Mucosa of descending colon (tissue), 3 donors: Measurements from ENCODE around the gene PDE10A. TPM values are rescaled to one million over a fixed set of nuclear protein-coding genes. Genes with fewer than 3 reads are reported as not detected.

Source experiments
- ATAC-seq: fragments of 200-7000 bp; cut with Tn5 transposase; one replicate; pipeline ENCODE4 v1.9.1; 2020; ENCODE audit warnings: mild to moderate bottlenecking, moderate library complexity
- DNase-seq, 3 donors: peaks; one replicate each; pipeline ENCODE4 v3.0.0-alpha.2; 2020
- H3K36me3 ChIP-seq: fragments of 200-600 bp; one replicate; pipeline ENCODE4 v1.8.0; 2021; ENCODE audit warnings: low read depth, mild to moderate bottlenecking
- H3K4me1 ChIP-seq: fragments of 200-600 bp; one replicate; pipeline ENCODE4 v1.8.0; 2021; ENCODE audit warnings: low read depth, mild to moderate bottlenecking
- H3K4me3 ChIP-seq: fragments of 200-600 bp; one replicate; pipeline ENCODE4 v1.8.0; 2021; ENCODE audit warnings: mild to moderate bottlenecking
- H3K9me3 ChIP-seq: fragments of 200-600 bp; one replicate; pipeline ENCODE4 v1.8.0; 2021; ENCODE audit warnings: mild to moderate bottlenecking
- intact Hi-C, 2 donors: fragments of 100-400 bp; cut with DNase I in 1 of 2; cut with micrococcal nuclease in 1 of 2; formaldehyde crosslinking; loops; one replicate each; pipeline versions ENCODE4 v1.11.0 to v1.11.1; 2022; cut with DNase I, micrococcal nuclease
- total RNA-seq, 3 donors: library from RNA; stranded (reverse); fragmentation: NEBNext Ultra II Directional in 2 of 3; extraction: Animal tissue kit (Norgen Biotek cat#: 25700) in 2 of 3; gene quantifications; one replicate each; pipeline versions ENCODE4 v1.2.1 to v1.2.4, GENCODE V29; 2021 to 2023
- TF ChIP-seq, protein P1 (sequence below): fragments of 200-600 bp; IDR thresholded peaks from one replicate; pipeline ENCODE4 v1.8.0; 2022; ENCODE audit warnings: antibody characterized with exemption, mild to moderate bottlenecking
- donor health status: DM: no; HTN: no; CAD: no; lungs with moderate emphysema.
- donor health status: DM: no; HTN: no; CAD: no.
- donor health status: DM: no; HTN: yes; CAD: no.

The PDE10A gene
- total RNA-seq, 3 donors from 2014 or later: 1.7 to 18.0 (median 1.7) TPM

DNA sequence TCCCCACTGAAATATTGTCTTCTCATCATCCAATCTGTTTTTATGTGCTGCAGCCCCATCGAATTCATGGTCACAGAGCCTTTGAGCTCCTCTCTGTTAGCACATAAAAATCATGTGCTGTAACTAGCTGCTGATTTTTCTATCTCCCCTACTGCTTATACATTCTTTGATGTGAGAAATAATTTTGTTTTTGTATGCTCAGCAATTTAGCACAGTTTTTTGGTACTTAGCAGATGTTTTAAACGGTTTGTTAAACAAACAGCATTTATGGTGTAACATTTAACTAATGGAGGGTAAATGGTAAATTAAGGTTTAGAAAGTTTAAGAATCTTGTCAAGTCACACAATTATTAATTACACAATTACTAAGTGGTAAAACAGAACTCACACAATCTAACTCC, 221.9 kb downstream of the PDE10A start:
- ATAC-seq (no peak), DNase-seq (no peak)
- TF ChIP-seq, protein P1, sequence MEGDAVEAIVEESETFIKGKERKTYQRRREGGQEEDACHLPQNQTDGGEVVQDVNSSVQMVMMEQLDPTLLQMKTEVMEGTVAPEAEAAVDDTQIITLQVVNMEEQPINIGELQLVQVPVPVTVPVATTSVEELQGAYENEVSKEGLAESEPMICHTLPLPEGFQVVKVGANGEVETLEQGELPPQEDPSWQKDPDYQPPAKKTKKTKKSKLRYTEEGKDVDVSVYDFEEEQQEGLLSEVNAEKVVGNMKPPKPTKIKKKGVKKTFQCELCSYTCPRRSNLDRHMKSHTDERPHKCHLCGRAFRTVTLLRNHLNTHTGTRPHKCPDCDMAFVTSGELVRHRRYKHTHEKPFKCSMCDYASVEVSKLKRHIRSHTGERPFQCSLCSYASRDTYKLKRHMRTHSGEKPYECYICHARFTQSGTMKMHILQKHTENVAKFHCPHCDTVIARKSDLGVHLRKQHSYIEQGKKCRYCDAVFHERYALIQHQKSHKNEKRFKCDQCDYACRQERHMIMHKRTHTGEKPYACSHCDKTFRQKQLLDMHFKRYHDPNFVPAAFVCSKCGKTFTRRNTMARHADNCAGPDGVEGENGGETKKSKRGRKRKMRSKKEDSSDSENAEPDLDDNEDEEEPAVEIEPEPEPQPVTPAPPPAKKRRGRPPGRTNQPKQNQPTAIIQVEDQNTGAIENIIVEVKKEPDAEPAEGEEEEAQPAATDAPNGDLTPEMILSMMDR: no peak
- Histone ChIP-seq H3K36me3 (no peaks in the 10 kb centered on the region), H3K9me3 (no peaks in the 10 kb centered on the region), H3K4me3 (no peak overlapping the region), H3K4me1 (no peaks in the 10 kb centered on the region)
- intact Hi-C loops: loop anchor here in 1 of 2 donors (10.0 kb wide), 1 partner anchor 414 kb away; no protein-coding TSS in a partner anchor

DNA sequence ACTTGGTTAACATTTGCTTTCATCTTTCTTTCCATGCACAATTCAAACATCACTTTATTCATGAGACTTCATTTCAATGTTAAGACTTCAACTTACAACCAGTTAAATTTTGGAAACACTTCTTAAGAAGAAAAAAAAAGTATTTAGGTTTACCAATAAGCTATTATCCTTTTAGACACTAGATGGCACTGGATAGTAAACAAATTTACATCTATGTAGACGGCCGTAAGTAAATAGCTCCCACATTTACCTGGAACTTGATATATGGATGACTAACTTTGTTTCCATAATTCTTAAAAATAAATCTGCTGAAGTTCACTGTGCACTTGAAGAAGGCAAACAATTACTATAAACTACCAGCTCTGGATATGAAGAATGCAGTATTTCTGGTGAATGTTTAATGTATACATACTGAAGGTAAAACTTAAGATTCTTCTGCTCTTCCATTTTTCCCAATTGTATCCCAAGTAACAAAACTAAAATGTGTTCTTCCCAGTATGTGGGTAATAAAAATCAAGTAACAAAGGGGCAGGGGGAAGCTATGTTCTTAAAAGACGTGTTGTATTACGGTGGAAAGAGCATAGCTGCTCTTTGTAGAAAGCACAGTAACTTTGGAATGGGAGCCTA, 223.0 kb downstream of the PDE10A start:
- Histone ChIP-seq H3K4me1 (no peaks in the 10 kb centered on the region), H3K9me3 (no peaks in the 10 kb centered on the region), H3K4me3 (no peak overlapping the region), H3K36me3 (no peaks in the 10 kb centered on the region)
- TF ChIP-seq, protein P1: no peak
- DNase-seq: no peak
- no peak for ATAC-seq
- intact Hi-C loops: loop anchor here in 1 of 2 donors (10.0 kb wide), 1 partner anchor 415 kb away; no protein-coding TSS in a partner anchor

GRCh38 chr6:165426892-165427291, 236.1 kb downstream of the PDE10A start:
- TF ChIP-seq, protein P1: no peak
- ATAC-seq: no peak
- Histone ChIP-seq H3K36me3 (no peaks in the 10 kb centered on the region), H3K9me3 (no peaks in the 10 kb centered on the region), H3K4me1 (no peaks in the 10 kb centered on the region), H3K4me3 (no peak overlapping the region)
- intact Hi-C loops: no loop called here
- DNase-seq: no peak

DNA sequence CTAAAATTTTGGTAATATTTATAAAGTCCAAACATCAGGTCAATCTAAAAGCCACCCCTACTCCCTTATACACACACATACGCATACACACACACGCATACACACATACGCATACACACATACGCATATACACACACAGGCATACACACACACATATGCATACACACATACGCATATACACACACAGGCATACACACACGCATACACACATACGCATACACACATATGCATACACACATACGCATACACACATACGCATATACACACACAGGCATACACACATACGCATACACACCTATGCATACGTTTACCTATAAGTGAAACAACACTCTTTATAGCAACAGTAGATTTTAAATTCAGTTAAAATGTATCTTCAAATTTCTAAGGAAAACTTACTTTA, 240.8 kb downstream of the PDE10A start:
- no peak overlapping the region for H3K4me3 ChIP-seq
- TF ChIP-seq, protein P1: no peak
- H3K9me3 ChIP-seq: no peaks in the 10 kb centered on the region
- no peaks in the 10 kb centered on the region for H3K4me1 ChIP-seq
- DNase-seq: no peak
- intact Hi-C loops: no loop called here
- ATAC-seq: no peak
- no peaks in the 10 kb centered on the region for H3K36me3 ChIP-seq

- intact Hi-C loops: no loop called here
- no peak overlapping the region for H3K4me3 ChIP-seq
- DNase-seq (no peak), ATAC-seq (no peak)
- TF ChIP-seq, protein P1: no peak
- no peaks in the 10 kb centered on the region for H3K36me3 ChIP-seq
- H3K9me3 ChIP-seq: no peaks in the 10 kb centered on the region
- H3K4me1 ChIP-seq: no peaks in the 10 kb centered on the region
Observed at GRCh38 chr6:165417278-165417865, 245.7 kb downstream of the PDE10A start.
